HG03060 (cell line): ENCODE data around the gene TEX2.
"Not testable (repeated sequence)": the region's sequence is repeated elsewhere in the genome, so short reads cannot be mapped to it uniquely, and the experiment has no call there.

Experiments
- ATAC-seq: cut with Tn5 transposase; IDR thresholded peaks from one replicate; pipeline ENCODE4 v1.9.1; 2021; ENCODE audit warnings: low read depth, moderate number of reproducible peaks; ENCODE audit not compliant: unreplicated experiment

Gene TEX2

GRCh38 chr17:64240741-64241347 lies 22.2 kb downstream of the TEX2 start:
- ATAC-seq = no peak

DNA sequence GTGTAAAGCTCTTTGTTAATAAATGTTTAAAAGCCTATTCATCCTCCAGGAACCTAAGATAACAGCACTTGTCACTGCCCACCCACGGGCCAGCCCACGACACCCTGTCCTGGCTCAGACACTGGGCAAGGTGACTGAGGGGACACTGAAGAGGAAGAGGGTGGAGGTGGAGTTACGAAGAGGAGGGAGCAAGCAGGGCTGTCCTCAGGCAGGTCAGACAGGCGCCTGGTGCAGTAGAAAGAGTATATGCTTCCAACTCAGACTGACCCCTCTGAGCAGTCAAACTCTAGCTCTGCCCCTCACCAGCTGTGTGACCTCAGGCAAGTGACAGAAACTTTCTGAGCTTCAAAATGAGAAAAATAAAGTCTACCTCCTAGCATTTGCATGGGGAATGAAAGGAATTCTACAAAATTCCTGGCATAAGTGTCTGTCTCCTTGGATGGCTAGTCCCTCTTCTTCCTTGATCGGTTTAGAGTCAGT lies 22.8 kb downstream of the TEX2 start:
- no peak for ATAC-seq

DNA sequence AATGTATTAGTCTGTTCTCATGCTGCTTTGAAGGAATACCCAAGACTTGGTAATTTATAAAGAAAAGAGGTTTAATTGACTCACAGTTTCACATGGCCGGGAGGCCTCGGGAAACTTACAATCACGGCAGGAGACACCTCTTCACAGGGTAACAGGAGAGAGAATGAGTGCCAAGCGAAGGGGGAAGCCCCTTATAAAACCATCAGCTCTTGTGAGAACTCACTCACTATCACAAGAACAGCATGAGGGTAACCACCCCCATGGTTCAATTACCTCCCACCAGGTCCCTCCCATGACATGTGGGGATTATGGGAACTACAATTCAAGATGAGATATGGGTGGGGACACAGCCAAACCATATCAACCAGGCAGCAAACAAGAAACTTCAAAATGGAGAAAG lies 24.6 kb downstream of the TEX2 start:
- not testable (repeated sequence) for ATAC-seq

- no peak for ATAC-seq
These were observed 26.1 kb downstream of the TEX2 start for GRCh38 chr17:64236827-64237403.

DNA sequence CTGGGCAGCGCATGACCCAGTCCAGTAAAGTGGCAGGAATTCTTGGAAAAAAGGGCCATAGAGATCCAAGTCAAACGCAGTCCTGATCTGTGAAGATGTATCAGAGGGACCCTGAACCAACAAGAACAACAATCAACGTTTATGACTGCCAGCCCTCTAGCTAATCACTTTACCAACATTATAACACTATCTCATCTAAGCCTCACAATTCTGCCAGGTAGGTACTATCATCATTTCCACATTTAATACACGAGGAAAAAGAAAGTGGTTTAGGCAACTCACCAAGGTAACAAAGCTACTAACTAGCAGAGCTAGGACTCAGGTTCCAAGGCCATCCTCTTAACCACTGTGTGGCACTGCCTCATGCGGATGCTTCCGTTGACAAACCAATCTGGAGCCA lies 28.1 kb downstream of the TEX2 start:
- ATAC-seq = no peak

DNA sequence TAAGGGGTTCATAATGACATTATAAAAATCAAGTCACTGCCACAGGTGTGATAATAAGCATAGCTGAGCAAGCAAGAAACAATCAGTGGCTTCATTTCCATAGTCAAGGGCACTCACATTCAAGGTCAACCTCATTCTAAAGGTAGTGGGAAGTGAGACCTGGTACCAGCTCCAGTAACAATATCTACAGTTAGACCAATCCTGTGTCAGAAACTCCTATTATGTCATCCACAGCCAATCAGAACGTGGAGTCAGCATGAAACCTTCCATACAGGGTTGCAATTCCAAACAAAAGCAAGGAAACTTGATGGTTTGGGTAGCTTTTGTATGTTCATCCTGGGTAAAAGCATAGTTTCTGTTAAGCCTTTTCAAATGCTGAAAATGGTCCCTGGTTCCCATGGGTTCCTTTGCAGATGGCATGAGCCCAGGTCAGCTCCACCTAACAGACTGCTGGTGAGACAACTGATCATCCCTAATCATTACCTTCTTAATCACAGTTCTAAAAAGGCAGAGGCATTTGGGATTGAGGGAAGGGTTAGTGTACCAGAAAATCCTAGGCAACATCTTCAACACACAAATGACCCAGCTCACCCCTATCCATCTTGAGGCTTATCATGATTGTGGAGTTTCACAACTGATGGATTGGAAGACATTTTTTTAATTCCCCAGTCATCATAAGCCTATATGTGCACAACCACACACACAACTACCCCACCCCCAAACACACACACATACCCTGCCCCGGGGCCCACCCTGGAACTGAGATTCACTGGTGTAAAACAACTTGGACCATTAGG lies 30.4 kb downstream of the TEX2 start:
- ATAC-seq = no peak

GRCh38 chr17:64231567-64232141 lies 31.4 kb downstream of the TEX2 start:
- ATAC-seq = no peak

DNA sequence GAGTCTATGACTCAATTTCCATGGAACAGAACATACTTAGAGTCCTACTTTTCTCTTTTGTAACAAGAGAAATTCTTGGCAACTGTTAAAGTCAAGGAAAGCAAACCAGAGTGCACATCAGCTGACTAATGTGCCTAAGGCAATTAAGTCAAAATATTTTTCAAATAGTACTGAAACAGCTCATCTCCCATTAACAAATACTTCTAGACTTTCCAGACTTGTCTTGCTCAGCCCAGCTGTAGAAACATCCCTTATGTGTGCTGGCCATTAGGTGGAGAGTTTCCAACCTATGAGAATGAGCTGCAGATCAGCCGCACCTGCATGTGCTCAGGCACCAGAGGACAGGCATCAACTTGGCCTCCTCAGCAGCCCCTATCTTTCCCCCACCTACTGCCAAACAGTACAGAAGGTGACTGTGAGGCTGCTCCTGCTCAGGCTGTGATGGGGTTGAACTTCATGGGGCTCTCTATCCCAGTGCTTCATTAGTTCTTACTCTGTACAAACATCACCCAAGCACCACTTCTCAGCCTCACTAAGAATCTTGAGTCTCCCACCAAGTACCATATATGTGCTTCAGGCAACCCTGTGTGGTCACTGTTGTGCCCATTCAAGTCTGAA lies 32.2 kb downstream of the TEX2 start:
- no peak for ATAC-seq

GRCh38 chr17:64229815-64230728 lies 33.0 kb downstream of the TEX2 start:
- ATAC-seq = no peak

- no peak for ATAC-seq
These were observed 36.9 kb downstream of the TEX2 start for GRCh38 chr17:64226132-64226531.

DNA sequence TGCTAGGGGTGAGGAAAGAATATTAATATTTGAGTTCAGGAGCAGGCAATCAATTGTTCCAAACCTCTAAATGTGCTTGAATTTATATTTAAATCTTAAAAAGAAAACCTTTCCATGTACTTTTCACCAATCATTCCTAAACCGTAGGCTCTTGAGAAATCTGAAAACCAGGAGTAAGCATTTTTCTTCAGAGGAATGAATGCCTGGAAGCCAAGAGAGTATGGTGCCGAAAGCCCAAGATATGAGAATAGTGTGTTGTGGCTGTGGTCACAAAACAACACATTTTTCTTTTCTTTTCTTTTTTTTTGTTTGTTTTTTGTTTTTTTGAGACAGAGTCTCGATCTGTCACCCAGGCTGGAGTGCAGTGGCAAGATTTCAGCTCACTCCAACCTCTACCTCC lies 37.6 kb downstream of the TEX2 start:
- ATAC-seq = no peak

GRCh38 chr17:64223931-64224629 lies 39.0 kb downstream of the TEX2 start:
- ATAC-seq = no peak

GRCh38 chr17:64223283-64223682 lies 39.8 kb downstream of the TEX2 start:
- ATAC-seq = no peak

DNA sequence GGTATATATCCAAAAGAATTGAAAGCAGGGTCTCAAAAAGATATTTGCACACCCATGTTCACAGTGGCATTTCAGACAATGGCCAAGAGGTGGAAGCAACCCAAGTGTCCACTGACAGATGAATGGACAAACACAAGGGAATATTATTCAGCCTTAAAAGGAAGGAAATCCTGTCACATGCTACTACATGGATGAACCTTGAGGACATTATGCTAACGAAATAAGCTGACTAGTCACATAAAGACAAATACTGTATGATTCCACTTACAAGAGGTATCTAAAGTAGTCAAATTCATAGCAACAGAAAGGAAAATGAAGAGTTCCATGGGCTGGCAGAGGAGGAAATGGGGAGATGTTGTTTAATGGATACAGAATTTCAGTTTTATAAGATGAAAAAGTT lies 41.4 kb downstream of the TEX2 start:
- no peak for ATAC-seq

GRCh38 chr17:64220604-64221003 lies 42.5 kb downstream of the TEX2 start:
- ATAC-seq = not testable (repeated sequence)

- ATAC-seq = no peak
These were observed 43.5 kb downstream of the TEX2 start for GRCh38 chr17:64219571-64219970.

DNA sequence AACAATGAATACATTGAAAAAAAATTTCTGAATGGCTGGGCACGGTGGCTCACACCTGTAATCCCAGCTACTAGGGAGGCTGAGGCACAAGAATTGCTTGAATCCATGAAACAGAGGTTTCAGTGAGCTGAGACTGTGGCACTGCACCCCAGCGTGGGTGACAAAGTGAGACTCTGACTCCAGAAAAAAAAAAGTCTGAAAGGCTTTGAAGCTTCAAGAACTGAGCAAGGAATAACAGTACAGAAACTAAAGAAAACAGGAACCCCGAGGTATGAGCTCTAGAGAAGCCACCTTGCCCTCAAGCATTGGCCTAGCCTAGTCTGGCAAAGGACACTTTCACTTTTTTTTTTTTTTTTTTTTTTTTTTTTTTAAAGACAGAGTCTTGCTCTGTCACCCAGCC lies 45.0 kb downstream of the TEX2 start:
- ATAC-seq = no peak

- ATAC-seq = no peak
These were observed 45.8 kb downstream of the TEX2 start for GRCh38 chr17:64217249-64217691.
